ENCODE measurements around the gene FCN2.

FCN2 gene

DNA sequence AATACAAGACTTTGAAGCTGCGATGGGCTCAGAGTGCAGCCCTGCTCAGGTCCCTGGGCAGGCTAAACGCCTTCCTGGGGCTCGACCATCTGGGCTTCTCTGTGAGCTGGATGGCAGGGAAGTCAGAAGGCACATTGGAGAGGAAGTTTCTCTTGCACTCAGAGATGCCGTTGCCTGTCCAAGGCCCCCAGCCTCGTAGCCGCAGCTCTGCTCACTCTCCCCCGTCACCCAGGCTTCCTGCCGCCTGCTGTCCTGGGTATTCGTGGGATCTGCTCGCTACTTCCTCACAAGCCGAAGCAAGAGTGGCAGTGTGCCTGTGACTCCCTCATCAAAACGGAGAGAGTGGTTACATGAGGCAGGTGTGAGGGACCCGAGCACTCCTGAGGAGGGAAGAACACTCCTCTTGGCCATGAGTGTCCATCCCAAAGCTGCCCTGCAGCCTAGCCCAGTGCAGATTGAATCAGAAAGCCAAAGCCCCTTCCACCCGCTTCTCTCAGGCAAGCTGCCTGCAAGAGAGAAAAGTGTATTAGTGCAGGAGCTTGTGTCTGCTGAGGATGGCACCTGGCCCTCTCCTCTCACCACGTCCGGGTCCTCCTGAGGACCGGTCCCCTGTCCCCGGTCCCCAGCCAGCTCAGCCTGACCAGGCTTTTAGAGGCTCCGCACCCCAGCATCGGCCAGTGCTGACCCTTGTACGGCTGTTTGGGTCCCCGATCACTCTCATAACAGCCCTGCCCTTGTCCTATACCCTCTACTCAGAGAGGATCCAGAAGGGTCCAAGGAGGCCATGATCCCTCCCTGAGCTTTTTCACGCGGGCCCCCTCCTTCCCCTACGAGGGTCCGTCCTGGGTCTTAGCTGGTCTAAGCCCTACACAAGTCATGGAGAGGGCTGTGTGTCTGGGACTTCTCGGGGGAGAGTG lies 7.3 kb downstream of the FCN2 start:
- no peak for DNase-seq (ENCODE audit: low read depth, low spot score)

DNA sequence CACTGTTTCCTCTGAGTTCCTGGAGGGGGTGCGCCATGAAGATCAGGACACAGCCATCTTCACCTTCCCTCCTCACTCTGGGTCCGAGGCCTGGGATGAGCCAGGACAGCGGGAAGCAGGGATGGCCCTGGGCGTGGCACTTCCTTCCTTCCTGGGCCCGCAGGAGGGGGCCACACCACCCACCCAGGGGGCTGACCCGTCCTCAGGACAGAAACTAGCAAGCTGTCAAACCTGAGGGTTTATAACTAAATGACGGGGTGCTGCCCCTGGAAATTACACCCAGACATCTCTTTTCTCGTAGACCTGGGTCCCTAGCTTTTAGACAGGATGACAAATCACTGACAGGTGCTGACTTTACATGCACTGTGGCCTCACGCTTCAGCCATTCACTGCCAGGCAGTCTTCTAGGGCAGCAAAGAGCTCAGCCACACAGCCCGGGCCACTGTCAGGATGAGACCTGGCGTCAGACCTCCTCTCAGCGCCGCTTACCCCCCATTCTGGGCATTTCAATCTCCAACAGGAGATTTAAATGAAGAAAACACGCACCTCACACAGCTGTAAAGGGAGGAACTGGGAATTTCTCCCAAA lies 8.1 kb downstream of the FCN2 start:
- no peak for DNase-seq (ENCODE audit: low read depth, low spot score)

DNA sequence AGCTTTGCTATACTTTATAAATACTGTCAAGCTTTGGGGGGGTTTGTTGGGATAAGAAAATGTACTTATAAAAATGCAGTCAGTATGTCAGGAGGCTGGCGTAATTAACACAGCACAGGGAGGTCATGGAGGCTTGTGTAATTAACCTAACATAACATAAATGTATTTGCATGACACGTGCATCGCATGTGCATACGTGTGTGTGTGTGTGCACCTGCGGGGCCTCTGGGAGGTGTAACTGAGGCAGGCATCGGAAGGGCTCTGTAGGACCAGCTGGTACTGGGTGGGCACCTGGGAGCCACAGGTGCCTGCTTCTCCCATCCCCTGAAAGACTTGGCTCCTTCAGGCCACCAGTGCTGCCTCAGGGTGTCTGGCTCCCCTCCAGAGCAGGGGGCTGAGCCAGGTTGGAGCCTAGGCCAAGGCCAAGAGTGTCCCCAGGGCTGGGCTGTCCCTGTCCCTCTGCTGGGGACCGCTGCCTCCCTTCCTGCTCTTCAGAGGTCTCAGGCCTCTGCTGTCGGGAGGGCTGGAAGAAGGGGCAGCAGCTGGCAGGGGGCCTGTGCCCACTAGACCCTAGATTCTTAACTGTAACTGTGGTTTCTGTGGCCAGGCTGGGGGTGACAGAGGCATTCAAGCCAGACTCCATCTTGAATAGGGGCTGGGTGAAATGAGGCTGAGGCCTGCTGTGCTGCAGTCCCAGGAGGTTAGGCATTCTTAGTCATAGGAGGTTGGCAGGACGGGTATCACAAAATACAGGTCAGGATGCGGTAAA lies 9.0 kb downstream of the FCN2 start:
- no peak for DNase-seq (ENCODE audit: low read depth, low spot score)

DNA sequence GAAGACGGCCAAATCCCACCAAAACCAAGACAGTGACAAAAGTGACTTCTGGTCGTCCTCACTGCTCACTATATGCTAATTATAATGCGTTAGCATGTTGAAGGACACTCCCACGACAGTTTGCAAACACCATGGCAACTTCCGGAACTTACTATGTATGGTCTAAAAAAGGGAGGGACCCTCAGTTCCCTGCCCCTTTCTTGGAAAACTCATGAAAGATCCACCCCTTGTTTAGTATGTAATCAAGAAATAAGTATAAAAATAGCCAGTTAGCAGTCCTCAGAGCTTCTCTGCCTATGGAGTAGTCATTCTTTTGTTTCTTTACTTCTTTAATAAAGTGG lies 9.5 kb downstream of the FCN2 start:
- DNase-seq (ENCODE audit: low read depth, low spot score): no peak

DNA sequence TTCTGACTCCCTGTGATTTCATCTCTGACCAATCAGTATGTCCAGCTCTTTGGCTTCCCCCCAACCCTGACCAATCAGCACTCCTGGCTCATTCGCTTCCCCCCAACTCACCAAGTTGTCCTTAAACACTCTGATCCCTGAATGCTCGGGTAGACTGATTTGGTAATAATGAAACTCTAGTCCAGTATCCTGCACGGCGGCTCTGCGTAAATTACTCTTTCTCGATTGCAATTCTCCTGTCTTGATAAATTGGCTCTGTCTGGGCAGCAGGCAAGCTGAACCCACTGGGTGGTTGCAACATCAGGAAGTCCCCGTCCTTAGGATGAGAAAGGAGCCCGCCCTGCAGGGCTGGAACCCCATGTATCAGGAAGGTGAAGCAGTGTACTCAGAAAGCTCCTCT lies 10.4 kb downstream of the FCN2 start:
- DNase-seq (ENCODE audit: low read depth, low spot score): no peak

DNA sequence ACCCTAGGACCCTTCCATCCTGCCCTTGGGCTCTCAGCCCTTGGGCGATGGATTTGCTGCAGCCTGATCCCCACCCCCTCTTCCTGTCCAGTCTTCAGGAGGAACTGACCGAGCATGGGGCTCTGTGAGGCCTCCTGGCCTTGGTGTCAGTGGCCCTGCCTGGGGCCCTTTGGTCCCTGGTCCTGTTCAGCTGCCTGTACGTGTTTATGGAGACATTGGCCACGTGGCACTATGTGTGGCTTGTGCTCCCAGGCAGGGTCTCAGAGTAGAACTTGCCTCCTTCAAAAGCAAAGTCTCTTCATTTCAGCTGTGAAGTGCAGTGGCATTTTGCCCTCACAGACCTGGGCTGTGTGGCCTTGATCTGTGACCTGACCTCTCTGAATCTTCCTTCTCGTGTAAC lies 11.1 kb downstream of the FCN2 start:
- no peak for DNase-seq (ENCODE audit: low read depth, low spot score)

DNA sequence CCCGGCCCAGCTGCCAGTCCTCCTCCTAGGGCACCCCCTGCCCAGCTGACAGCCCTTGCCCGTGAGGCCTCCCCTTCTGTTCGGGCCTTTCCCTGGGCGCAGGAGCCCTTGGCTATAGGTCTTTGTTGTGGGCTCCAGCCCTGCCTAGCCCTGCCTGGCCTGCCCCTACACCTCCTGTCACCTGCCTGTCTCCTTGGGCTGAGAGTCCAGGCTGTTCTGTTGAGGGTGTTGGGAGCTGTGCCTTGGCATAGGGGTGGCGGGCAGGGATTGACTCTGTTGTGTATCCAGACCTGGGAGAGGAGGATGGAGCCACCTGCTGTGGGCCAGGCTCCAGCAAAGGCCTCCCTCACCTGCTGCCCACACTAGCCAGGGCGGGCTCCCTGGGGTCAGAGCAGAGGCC lies 11.6 kb downstream of the FCN2 start:
- no peak for DNase-seq (ENCODE audit: low read depth, low spot score)

DNA sequence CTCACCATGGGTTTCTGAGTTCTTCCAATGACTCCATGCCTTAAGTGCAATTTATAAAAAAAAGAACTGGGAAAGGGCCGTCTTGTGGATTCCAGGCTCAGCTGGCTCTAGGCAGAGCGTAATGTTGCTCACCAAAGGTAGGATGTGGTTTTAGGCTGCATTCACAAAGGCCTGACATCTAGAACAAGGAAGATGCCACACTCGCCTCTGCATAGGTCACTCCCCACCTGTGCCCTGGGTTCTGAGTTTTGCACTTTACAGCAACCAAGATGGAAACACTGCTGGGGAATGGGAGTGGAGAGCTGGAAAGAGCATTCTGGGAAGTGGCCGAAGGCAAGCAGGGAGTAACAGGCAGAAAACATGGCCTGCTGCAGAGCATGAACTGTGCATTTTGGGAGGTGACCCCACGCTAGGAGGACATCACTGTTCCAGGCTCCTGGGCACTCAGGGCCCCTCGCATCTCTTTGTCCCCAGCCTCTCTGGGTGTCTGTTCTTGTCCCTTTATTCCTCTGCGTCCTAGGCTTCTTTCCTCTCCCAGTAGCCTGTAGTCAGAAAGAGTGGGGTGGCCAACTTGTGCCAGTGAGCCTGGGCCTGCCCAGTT lies 12.3 kb downstream of the FCN2 start:
- DNase-seq (ENCODE audit: low read depth, low spot score): no peak

DNA sequence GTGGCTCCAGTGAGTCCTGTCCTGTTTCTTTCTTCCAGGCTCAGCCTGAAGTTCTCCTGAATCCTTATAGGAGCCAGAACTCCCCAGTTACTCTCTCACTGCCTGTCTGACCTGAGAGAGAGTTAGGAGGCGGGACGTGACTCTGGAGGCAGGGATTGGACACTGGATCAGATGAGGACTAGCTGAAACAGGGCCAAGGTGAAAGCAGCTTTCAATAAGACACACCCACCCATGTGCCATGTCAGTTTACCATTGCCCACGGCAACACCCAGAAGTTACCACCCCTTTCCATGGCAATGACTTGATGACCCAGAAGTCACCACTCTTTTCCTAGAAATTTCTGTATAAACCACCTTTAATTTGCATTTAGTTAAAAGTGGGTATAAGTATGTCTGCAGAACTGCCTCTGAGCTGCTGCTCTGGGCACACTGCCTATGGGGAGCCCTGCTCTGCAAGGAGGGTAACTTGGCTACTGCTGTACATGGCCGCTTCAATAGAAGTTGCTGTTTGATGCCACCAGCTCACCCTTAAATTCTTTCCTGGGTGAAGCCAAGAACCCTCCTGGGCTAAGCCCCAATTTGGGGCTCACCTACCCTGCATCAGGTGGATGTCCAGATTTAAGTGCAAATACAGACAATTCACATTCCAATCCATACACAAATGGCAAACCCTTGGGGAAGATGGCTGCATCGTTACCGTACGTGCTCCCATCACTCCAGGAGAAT lies 13.7 kb downstream of the FCN2 start:
- no peak for DNase-seq (ENCODE audit: low read depth, low spot score)

DNA sequence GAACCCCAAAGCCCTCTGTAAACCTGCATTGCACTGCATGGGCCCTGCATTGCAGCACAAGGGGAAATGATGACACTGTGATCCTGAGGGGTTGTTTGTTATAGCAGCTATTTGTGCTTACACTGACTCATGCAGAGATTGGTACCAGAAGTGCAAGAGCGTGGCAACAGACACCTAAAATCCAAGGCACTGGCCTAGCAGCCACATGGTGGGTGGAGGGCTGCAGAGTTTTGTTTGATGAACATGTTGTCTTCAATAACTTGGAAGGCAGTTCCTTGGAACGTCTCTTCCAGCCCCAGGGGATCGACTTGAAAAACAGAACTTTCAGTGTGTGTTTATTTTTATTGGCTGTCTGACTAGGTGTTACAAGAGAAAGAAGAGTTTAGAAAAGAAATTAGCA lies 14.5 kb downstream of the FCN2 start:
- DNase-seq (ENCODE audit: low read depth, low spot score): peak; percentile 86

DNA sequence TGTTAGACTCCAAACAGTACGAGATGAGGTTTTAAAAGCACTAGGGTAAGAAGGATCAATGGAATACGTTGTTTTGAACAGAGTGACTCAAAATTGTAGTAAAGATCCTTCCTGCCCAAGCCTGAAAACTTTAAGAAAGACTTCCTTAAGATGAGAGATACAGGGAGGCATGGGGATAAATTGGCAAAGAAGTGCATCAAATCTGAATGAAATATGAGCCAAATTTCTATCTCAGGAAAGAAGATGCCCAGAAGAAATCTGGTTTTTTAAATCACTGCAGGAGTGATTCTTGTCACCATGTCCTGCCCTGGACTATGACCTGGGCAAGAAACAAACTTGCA lies 14.9 kb downstream of the FCN2 start:
- no peak for DNase-seq (ENCODE audit: low read depth, low spot score)

DNA sequence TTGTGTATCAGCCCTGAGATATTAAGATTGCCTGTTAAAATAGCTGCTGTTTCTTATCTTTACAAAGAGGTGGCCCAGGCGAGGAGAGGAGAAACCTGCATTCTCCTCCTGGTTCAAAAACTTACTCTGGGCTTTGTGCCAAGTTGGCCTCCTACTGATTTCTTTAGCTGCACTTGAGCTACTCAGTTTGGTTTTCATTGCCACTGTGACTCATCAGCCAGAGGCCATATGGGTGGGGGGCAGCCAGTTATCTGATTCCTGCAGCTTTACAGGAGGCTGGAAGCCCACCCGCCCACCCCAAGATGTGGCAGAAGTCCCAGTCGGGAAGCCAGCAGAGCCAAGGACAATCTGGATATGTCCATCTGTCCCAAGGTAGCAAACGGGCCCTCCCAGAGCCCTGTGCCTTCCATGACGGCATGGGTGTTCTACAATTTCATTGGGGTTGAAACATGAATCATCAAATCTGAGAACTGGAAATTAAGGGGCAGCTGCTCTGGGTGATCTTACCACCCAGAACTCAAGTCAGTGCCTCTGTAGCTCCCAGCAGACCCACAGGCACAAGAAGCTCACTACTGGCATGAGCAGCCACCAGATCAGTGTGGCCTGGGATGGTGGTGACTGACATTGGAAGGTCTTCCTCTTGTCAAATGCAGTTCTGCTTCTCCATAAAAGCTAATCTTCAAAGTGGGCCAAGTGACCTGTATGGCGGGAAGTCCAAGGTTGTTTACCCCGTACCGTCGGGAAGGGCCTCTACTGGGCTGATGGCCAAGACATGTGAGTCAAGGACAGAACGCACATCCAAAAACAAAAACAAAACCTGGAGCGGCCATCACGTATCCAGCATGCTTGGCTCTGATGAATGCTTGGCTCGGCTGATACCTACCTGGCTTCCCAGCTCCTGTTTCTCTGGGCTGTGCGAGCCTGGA lies 15.6 kb downstream of the FCN2 start:
- DNase-seq (ENCODE audit: low read depth, low spot score): peak; percentile 83

DNA sequence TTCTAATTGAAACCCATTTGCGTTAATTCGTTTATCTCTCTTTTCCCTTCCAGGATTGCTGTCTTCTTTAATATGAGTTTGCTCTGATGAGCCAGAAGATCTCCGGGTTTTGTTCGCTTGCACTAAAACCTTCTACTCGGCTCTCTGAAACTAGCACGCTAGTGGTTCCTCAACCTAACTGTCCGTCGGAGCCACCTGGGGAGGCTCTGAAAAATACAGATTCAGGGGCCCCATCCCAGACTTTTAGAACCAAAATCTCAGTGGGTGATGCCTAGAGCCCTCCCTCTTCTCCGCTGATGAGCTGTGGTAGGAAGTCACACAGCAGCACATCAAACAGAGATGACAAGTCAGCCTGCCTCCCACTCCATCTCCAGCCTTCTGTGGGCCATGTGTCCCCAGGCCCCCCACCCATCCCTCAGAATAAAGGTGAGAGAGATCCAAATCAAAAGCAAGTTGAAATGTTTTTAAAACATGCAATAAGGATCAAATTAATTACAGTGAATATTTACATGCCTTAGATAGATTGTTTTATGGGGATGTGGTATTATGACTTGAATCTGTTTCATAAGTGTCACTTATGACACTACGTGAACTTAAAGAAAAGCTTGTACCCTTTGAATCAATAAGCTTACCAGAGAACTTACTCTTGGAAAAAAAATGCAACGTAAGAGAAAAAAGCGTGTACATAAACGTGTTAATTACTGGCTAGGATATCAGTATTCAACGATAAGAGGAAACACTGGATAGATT lies 16.4 kb downstream of the FCN2 start:
- DNase-seq (ENCODE audit: low read depth, low spot score): no peak

DNA sequence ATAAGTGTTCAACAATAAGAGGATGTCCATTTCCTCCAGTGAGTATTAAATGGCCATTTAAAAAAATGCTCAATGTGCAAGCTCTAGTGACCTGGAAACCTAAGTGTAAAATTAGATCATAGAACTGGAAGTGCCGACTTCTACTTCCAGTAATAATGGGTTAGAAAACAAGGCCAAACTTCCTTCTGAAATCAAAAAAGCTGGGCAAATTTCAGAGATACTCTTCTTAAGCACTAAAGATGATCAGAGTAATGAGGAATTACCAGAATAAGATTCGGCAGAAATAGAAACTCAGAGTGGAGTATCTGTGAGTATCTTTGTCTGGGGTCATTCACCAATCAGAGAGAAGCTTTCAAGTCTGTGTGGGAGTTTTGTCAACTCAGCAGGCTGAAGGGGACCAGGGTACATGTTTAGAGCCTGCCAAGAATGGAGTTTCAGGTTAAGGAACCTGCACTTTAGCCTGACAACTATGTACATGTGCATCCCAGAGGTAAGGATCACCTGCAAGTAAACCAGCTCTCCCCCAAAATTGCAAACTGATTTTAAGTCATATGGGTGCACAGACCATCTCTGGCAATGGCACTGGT lies 17.1 kb downstream of the FCN2 start:
- no peak for DNase-seq (ENCODE audit: low read depth, low spot score)

DNA sequence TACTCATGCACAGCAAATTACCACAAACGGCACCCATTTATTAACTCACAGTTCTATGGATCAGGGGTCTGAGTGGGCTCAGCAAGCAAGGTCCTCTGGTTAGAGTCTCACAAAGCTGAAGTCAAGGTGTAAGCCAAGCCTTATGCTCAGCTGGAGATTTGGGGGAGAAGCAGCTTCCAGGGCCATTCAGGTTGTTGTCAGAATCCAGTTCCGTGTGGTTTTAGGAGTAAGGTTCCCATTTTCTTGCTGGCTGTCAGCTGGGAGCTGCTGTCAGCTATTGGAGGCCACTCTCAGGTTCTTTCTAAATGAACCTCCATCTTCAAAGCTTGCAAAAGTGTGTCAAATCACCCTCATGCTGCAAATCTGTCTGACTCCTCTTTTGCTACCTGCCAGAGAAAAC lies 17.7 kb downstream of the FCN2 start:
- no peak for DNase-seq (ENCODE audit: low read depth, low spot score)

DNA sequence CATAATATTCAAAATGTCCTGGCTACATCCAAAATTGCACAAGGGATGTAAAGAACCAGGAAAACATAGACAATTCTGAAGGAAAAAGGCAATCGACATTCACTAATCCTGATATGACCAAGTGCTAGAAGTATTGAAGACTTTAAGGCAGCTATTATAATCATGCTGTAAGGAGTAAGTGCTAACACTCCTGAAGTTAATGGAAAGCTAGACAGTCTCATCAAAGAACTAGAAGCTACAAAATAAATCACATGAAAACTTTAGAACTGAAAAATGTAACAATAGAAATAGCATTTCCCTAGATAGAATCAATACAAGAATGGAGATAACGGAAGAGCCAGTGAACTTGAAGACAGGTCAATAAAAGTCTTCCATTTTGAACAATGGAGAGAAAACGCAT lies 18.6 kb downstream of the FCN2 start:
- DNase-seq (ENCODE audit: low read depth, low spot score): no peak

DNA sequence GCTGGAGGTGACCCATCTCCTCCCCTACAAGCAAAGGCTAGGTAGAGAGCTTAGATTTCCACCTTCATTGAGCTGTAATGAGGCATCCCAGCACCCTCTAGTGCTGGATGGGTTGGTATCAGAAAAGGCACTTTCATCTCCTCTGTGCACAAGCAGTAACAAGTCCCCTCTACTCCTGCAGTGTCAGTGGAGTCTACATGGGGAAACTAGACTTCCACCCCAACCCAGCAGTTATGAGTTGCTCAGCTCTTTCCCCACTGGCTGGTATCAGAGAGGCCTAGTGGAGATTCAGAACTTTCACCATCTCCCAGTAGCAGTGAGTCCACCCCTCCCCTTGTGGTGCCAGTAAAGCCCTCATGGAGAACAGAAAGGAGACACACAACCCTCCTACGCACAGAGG lies 19.2 kb downstream of the FCN2 start:
- DNase-seq (ENCODE audit: low read depth, low spot score): no peak

DNA sequence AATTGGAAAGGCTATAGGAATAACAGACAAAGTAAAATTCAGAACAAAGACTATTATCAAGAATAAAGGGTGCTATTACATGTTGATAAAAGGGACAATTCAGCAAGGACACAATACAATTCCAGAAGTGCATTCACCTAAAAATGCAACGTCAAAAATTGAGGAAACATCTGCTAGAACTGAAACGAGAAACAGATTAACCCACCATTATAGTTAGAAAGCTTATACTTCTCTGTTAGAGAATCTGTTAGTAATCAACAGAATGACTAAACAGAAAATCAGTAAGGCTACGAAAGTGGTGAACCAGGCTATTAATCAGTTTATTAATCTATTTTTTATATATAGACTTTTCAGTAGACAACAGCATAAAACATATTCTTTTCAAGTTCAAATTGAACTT lies 22.3 kb downstream of the FCN2 start:
- DNase-seq (ENCODE audit: low read depth, low spot score): no peak

DNA sequence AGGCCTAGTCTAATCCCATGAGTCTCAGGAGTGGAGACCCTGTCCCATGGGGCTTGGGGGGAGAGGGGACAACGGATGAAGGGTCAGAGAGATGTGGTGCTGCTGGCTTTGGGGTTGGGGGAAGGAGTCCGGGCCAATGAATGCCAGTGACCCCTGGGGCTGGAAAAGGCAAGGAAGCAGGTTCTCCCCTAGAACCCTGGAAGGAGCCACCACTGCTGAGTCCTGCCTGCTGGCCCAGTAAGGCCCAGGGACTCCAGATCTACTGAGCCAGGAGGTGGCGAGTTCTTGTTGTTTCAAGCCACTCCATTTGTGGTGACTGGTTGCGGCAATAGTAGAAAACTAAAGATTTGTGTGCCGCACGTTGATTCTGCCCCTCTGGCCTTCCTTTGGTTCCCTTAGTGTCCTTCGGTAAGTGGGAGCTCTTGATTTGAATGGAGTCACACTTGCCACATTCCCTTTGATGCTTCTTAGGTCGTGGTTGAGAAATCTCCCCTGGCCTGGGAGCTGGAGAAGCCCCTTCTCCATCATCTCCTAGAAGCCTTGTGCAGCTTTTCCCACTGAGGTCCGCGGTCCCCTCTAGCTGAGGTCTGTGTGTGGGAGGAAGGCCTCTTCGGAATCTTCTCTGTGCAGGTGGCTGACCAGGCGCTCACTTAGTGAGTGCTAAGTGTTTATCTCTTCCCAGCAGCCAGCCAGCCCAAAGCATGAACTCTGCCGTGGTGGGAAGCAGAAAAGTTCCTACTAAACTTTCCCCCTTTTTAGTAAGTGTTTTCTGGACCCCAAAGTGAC lies 28.1 kb downstream of the FCN2 start:
- no peak for DNase-seq (ENCODE audit: low read depth, low spot score)

Data from smooth muscle cell of the brain vasculature (primary cell).